Parathyroid adenoma (tissue), 2 donors: ENCODE measurements around the gene CYP4F22.

ENCODE experiments used
- H2AFZ ChIP-seq: fragments of 300-600 bp; sonication (generic); one replicate; pipeline ENCODE4 v1.7.0; 2017; ENCODE audit warnings: antibody characterized with exemption, mild to moderate bottlenecking
- H3K27ac ChIP-seq: fragments of 300-600 bp; sonication (generic); one replicate; pipeline ENCODE4 v1.7.0; 2017
- H3K27me3 ChIP-seq: fragments of 300-600 bp; sonication (generic); one replicate; pipeline ENCODE4 v1.7.0; 2017; ENCODE audit warnings: low read length; ENCODE audit not compliant: control insufficient read depth, insufficient read depth
- H3K36me3 ChIP-seq: fragments of 300-600 bp; sonication (generic); one replicate; pipeline ENCODE4 v1.7.0; 2017; ENCODE audit warnings: low read length; ENCODE audit not compliant: control insufficient read depth, insufficient read depth
- H3K4me1 ChIP-seq: fragments of 300-600 bp; sonication (generic); one replicate; pipeline ENCODE4 v1.7.0; 2017; ENCODE audit warnings: control low read depth
- H3K4me2 ChIP-seq: fragments of 300-600 bp; sonication (generic); one replicate; pipeline ENCODE4 v1.7.0; 2017; ENCODE audit warnings: low read length
- H3K4me3 ChIP-seq: fragments of 300-600 bp; sonication (generic); one replicate; pipeline ENCODE4 v1.7.0; 2017; ENCODE audit warnings: low read depth, low read length
- H3K79me2 ChIP-seq: fragments of 300-600 bp; sonication (generic); one replicate; pipeline ENCODE4 v1.7.0; 2017; ENCODE audit warnings: control low read depth
- H3K9ac ChIP-seq: fragments of 300-600 bp; sonication (generic); one replicate; pipeline ENCODE4 v1.7.0; 2017; ENCODE audit warnings: mild to moderate bottlenecking
- H3K9me3 ChIP-seq: fragments of 300-600 bp; sonication (generic); one replicate; pipeline ENCODE4 v1.7.0; 2017; ENCODE audit warnings: low read length; ENCODE audit not compliant: control insufficient read depth
- CTCF ChIP-seq: fragments of 300-600 bp; sonication (generic); IDR thresholded peaks from one replicate; pipeline ENCODE4 v1.7.0; 2017; ENCODE audit warnings: antibody characterized with exemption, mild to moderate bottlenecking
- donor health status: primary hyperparathyroidism.

CYP4F22 gene

GRCh38 chr19:15544970-15545369 lies 36.6 kb downstream of the CYP4F22 start:
- no peak for TF ChIP-seq CTCF
- Histone ChIP-seq H2AFZ (no peak overlapping the region), H3K79me2 (no peaks in the 10 kb centered on the region), H3K27me3 (no peaks in the 10 kb centered on the region), H3K9ac (no peak overlapping the region), H3K36me3 (no peaks in the 10 kb centered on the region), H3K4me2 (no peak overlapping the region), H3K27ac (no peak overlapping the region), H3K4me1 (no peaks in the 10 kb centered on the region), H3K4me3 (no peak overlapping the region), H3K9me3 (no peaks in the 10 kb centered on the region)

- H3K4me3 ChIP-seq: no peak overlapping the region
- H3K79me2 ChIP-seq: no peaks in the 10 kb centered on the region
- H3K4me1 ChIP-seq: no peaks in the 10 kb centered on the region
- H3K27me3 ChIP-seq: no peaks in the 10 kb centered on the region
- H3K36me3 ChIP-seq: no peaks in the 10 kb centered on the region
- TF ChIP-seq CTCF: no peak
- H3K4me2 ChIP-seq: no peak overlapping the region
- no peaks in the 10 kb centered on the region for H3K9me3 ChIP-seq
- no peak overlapping the region for H3K27ac ChIP-seq
- H2AFZ ChIP-seq: no peak overlapping the region
- H3K9ac ChIP-seq: no peak overlapping the region
Measured at GRCh38 chr19:15548648-15549047, 40.3 kb downstream of the CYP4F22 start.

GRCh38 chr19:15549581-15549980 lies 41.3 kb downstream of the CYP4F22 start:
- no peak for TF ChIP-seq CTCF
- H3K9ac ChIP-seq: no peak overlapping the region
- no peaks in the 10 kb centered on the region for H3K4me1 ChIP-seq
- no peak overlapping the region for H3K4me2 ChIP-seq
- H3K4me3 ChIP-seq: no peak overlapping the region
- no peak overlapping the region for H3K27ac ChIP-seq
- H3K9me3 ChIP-seq: no peaks in the 10 kb centered on the region
- H3K79me2 ChIP-seq: no peaks in the 10 kb centered on the region
- H3K36me3 ChIP-seq: no peaks in the 10 kb centered on the region
- H3K27me3 ChIP-seq: no peaks in the 10 kb centered on the region
- no peak overlapping the region for H2AFZ ChIP-seq

- Histone ChIP-seq H3K4me3 (no peak overlapping the region), H3K27me3 (no peaks in the 10 kb centered on the region), H2AFZ (no peak overlapping the region), H3K4me2 (no peak overlapping the region), H3K9ac (no peak overlapping the region), H3K9me3 (no peaks in the 10 kb centered on the region), H3K79me2 (no peaks in the 10 kb centered on the region), H3K27ac (no peak overlapping the region), H3K36me3 (no peaks in the 10 kb centered on the region), H3K4me1 (no peaks in the 10 kb centered on the region)
- TF ChIP-seq CTCF: no peak
Measured at GRCh38 chr19:15550273-15550672, 41.9 kb downstream of the CYP4F22 start.

GRCh38 chr19:15550929-15551292 lies 42.6 kb downstream of the CYP4F22 start:
- H2AFZ ChIP-seq: peak overlapping the region; percentile 68
- peak overlapping the region; percentile 79 for H3K4me2 ChIP-seq
- H3K36me3 ChIP-seq: no peaks in the 10 kb centered on the region
- no peak overlapping the region for H3K9ac ChIP-seq
- H3K4me3 ChIP-seq: peak overlapping the region; percentile 45
- no peaks in the 10 kb centered on the region for H3K79me2 ChIP-seq
- no peak for TF ChIP-seq CTCF
- no peaks in the 10 kb centered on the region for H3K27me3 ChIP-seq
- H3K4me1 ChIP-seq: peaks cover 2% of the 10 kb centered on the region
- H3K27ac ChIP-seq: no peak overlapping the region
- no peaks in the 10 kb centered on the region for H3K9me3 ChIP-seq
